Tibial nerve (tissue), 3 donors: ENCODE data around the gene KLHL17.

Experiments
- CTCF ChIP-seq, 5 experiments: fragments of 200-600 bp in 3 of 5; fragments of 450-650 bp in 2 of 5; sonication (generic) in 3 of 5; IDR thresholded peaks; one replicate each; pipeline ENCODE4 v1.5.1; 2016 to 2019; ENCODE audit warnings: antibody characterized with exemption in 5 of 5, mild to moderate bottlenecking in 3 of 5, moderate library complexity in 2 of 5
- POLR2A ChIP-seq, 2 donors: fragments of 450-650 bp; IDR thresholded peaks; one replicate each; pipeline ENCODE4 v1.6.1; 2017; ENCODE audit warnings: antibody characterized with exemption in 2 of 2, mild to moderate bottlenecking in 2 of 2, moderate library complexity in 2 of 2

DNA sequence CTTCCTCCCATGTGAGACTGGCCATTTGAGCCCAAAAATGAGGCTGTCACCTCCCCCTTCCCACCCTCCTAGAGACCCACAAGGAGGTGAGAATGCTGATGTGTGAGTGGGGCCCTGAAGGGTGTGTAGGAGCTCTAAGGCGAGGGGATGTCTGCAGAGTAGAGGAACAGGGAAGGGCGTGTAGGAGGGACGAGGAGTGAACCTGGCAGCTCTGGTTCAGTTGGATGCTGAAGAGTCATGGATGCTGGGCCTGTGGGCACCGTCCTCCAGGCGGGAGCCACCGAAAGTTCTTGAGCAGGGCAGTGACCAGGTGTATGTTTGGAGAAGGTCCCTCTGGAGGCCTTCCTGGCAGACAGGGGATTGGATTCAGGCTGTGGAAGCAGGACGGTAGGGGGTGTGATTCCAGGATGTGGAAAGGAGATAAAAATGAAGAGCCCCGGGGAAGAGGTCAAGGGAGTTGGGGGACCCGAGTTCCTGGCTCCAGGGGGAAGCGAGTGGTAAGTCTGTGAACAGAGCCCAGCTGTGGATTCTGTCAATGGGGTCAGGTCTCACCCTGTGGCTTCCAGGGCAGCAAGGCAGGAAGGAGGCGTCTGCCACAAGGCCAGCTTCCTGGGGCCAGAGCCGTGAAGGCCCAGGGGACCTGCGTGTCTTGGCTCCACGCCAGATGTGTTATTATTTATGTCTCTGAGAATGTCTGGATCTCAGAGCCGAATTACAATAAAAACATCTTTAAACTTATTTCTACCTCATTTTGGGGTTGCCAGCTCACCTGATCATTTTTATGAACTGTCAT is 28.8 kb upstream of the KLHL17 start:
- no peak for TF ChIP-seq CTCF (IDR thresholded peaks at IDR 0.05)
- no peak for TF ChIP-seq POLR2A (IDR thresholded peaks at IDR 0.05)
